Lower leg skin (tissue), 4 donors: ENCODE results near the gene KIF4B. TPM values are rescaled to one million over a fixed set of nuclear protein-coding genes. Genes with fewer than 3 reads are reported as not detected.

ENCODE experiments used
- DNase-seq, 2 donors: peaks; one replicate each; pipeline ENCODE4 v3.0.0-alpha.2; 2019; ENCODE audit warnings: low spot score in 2 of 2
- H3K4me3 ChIP-seq: fragments of 200-600 bp; sonication (generic); 2 replicates; pipeline ENCODE4 v1.5.1; 2017; ENCODE audit warnings: mild to moderate bottlenecking, low read depth; ENCODE audit not compliant: poor library complexity, severe bottlenecking
- POLR2A ChIP-seq, 2 donors: fragments of 450-650 bp; IDR thresholded peaks; one replicate each; pipeline ENCODE4 v1.6.1; 2016 to 2017; ENCODE audit warnings: antibody characterized with exemption in 2 of 2, mild to moderate bottlenecking in 1 of 2, moderate library complexity in 1 of 2
- WGBS, 2 donors: methylation state at CpG; one replicate each; pipeline ENCODE4 v1.1.5; 2018; 5-methylcytosine and 5-hydroxymethylcytosine counted together
- intact Hi-C: fragments of 100-400 bp; cut with DNase I; formaldehyde crosslinking; loops from one replicate; pipeline ENCODE4 v1.15.0; 2023; ENCODE audit warnings: low total_unique reads
- total RNA-seq, 4 donors: library from RNA; depleted of rRNA; stranded (reverse); fragments of >200 nt; gene quantifications; one replicate each; pipeline ENCODE4 v1.1.0, GENCODE V29; 2016
- TF ChIP-seq, protein P1 (sequence below), 3 donors: fragments of 450-650 bp; IDR thresholded peaks; one replicate each; pipeline ENCODE4 v1.5.1; 2016; ENCODE audit warnings: antibody characterized with exemption in 3 of 3, mild to moderate bottlenecking in 3 of 3, moderate library complexity in 2 of 3

The KIF4B gene
- total RNA-seq, 4 donors from 2014 or later: not detected

DNA sequence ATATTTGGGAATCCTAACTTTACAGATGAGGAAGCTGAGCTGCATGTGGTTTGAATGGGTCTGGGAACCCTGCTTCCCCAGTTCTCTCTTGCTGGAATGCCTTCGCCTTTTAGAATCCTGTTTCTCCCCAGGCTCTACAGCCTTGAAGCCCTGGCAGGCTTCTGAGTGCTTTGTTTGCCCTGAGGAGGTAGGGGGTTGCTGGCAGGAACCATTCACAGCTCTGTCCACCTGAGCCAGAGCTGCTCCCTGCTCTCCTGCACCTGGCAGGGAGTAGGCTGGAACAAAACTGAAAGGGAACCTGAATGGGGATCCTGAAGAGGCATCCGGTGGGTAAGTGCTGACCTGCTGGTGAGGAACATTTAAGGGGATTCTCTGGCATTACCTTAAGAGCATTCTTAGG lies 33.0 kb downstream of the KIF4B start:
- no peak for DNase-seq
- intact Hi-C loops: no loop called here
- 50 to 53% methylated on average over 2 of the region's 2 CpGs for WGBS, 2 donors
- no peak for TF ChIP-seq POLR2A (IDR thresholded peaks at IDR 0.05)
- TF ChIP-seq, protein P1, sequence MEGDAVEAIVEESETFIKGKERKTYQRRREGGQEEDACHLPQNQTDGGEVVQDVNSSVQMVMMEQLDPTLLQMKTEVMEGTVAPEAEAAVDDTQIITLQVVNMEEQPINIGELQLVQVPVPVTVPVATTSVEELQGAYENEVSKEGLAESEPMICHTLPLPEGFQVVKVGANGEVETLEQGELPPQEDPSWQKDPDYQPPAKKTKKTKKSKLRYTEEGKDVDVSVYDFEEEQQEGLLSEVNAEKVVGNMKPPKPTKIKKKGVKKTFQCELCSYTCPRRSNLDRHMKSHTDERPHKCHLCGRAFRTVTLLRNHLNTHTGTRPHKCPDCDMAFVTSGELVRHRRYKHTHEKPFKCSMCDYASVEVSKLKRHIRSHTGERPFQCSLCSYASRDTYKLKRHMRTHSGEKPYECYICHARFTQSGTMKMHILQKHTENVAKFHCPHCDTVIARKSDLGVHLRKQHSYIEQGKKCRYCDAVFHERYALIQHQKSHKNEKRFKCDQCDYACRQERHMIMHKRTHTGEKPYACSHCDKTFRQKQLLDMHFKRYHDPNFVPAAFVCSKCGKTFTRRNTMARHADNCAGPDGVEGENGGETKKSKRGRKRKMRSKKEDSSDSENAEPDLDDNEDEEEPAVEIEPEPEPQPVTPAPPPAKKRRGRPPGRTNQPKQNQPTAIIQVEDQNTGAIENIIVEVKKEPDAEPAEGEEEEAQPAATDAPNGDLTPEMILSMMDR (IDR thresholded peaks at IDR 0.05): no peak
- H3K4me3 ChIP-seq: no peak overlapping the region

DNA sequence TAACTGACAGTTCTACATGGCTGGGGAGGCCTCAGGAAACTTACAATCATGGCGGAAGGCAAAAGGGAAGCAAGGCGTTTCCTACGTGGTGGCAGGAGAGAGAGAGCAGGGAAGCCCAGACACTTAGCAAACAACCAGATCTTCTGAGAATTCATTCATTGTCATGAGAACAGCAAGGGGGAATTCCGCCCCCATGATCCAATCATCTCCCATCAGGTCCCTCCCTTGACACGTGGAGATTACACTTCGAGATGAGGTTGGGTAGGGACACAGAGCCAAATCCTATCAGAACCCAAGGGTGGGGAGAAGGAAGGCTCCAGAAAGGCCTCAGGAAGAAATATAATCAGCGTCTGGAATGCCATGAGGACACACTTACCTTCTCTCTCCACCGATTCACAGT lies 34.3 kb downstream of the KIF4B start:
- no peak for DNase-seq
- intact Hi-C loops: no loop called here
- WGBS, 2 donors: 72 to 77% methylated on average over 8 of the region's 8 CpGs
- TF ChIP-seq, protein P1 (IDR thresholded peaks at IDR 0.05): no peak
- no peak for TF ChIP-seq POLR2A (IDR thresholded peaks at IDR 0.05)
- H3K4me3 ChIP-seq: no peak overlapping the region

DNA sequence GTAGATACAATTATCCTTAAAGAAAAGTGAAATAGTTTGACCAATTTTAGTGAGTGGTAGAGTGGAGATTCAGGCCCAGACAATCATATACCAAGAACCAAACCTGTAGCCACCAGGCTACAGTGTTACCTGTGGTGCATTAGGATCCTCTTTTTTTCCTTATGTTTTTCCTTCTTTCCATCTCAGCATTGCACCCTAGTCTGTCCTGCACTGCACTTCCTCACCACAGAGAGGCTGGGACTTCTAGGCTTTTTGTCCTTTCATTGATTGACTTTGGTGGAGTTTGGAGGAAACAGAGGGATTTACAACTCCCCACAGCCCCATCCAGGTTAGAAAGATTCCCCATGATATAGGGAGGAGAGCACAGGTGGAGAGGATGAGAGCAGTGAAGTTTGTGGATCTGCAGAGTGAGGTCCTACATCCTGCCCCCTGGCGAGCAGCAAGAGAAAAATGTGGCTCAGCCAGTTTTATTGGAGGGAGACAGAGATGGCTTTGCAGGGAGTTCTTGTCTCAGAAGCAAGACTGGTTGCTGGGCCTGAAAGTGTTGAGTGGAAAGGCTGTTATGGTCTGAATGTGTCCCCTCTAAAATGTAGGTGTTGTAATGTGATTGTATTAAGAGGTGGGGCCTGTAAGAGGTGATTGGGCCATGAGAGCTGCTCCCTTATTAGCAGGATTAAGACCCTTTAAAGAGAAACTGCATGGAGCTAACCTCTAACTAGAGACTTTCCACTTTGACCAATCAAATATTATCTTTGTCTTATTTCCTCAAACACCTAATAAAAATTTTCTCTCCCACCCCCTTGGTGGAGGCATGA lies 36.2 kb downstream of the KIF4B start:
- intact Hi-C loops: no loop called here
- 20 to 32% methylated on average over 1 of the region's 1 CpG for WGBS, 2 donors
- H3K4me3 ChIP-seq: no peak overlapping the region
- DNase-seq: no peak
- TF ChIP-seq POLR2A (IDR thresholded peaks at IDR 0.05): no peak
- TF ChIP-seq, protein P1 (IDR thresholded peaks at IDR 0.05): no peak

DNA sequence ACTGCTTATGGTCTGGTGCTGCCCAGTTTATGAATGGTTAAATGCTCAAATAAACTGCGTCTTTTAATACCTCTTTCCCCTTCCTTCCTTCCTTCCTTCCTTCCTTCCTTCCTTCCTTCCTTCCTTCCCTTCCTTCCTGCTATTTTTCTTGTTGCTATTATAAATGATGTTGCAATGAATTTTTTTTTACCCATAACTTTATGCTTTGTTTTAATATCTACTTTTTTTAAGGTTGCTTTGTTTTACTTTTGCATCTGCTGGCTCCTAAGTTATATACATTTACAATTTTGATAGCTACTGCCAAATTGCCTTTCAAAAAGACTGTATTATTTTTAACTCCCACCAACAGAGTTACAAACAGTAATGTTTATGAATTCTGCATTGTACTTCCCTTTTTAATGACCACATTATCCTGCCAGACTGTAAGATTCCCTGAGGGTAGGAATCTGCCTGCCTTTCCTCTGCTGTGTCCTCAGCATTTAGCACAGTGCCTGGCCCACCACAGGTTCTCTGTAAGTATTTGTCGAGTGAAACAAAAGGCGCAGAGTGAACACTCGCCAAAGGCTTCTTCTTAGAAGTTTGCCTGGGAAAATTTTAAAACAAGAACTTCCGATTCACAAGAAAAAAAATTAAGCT lies 36.9 kb downstream of the KIF4B start:
- WGBS, 2 donors: 64 to 69% methylated on average over 5 of the region's 5 CpGs
- intact Hi-C loops: no loop called here
- DNase-seq: no peak
- no peak overlapping the region for H3K4me3 ChIP-seq
- TF ChIP-seq, protein P1 (IDR thresholded peaks at IDR 0.05): no peak
- TF ChIP-seq POLR2A (IDR thresholded peaks at IDR 0.05): no peak

DNA sequence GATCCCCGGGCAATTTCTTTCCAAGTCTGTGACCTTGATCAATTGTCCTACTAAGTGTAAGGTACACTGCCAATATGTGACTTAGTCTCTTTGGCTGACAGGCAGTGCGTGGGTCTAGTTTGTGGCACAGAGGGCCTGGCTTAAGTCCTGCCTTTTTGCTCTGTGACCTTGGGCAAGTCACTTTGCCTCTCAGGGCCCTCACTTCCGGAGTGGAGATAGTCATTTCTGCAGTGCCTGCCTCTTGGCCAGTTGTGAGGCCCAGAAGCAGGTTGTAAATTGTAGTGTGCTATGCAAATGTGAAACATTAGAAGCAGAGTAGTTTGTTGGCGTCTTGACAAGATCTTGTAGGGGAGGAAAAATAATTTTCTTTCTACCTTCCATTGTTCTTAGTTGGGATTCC lies 39.0 kb downstream of the KIF4B start:
- TF ChIP-seq, protein P1 (IDR thresholded peaks at IDR 0.05): no peak
- no peak for TF ChIP-seq POLR2A (IDR thresholded peaks at IDR 0.05)
- intact Hi-C loops: no loop called here
- H3K4me3 ChIP-seq: no peak overlapping the region
- 68 to 74% methylated on average over 4 of the region's 4 CpGs for WGBS, 2 donors
- no peak for DNase-seq
